ENCODE data around the gene MICAL3. TPM values are rescaled to one million over a fixed set of nuclear protein-coding genes. Genes with fewer than 3 reads are reported as not detected.
A peak's percentile ranks its signal among the peaks of the same experiment; 100 is the strongest.

Gene MICAL3
- total RNA-seq, 4 donors from 2014 or later = 23.9 to 49.2 (median 34.5) TPM

- no peak for DNase-seq (ENCODE audit: low spot score)
- TF ChIP-seq CTCF (IDR thresholded peaks at IDR 0.05) = no peak
- no peak for ATAC-seq (ENCODE audit: low FRiP score)
Observed at GRCh38 chr22:17898375-17898774, 126.0 kb downstream of the MICAL3 start.

- no peak for TF ChIP-seq CTCF (IDR thresholded peaks at IDR 0.05)
- ATAC-seq (ENCODE audit: low FRiP score) (no peak), DNase-seq (ENCODE audit: low spot score) (no peak)
Observed at GRCh38 chr22:17897858-17898257, 126.5 kb downstream of the MICAL3 start.

- TF ChIP-seq CTCF (IDR thresholded peaks at IDR 0.05) = no peak
- DNase-seq (ENCODE audit: low spot score) = no peak
- no peak for ATAC-seq (ENCODE audit: low FRiP score)
Observed at GRCh38 chr22:17897426-17897825, 126.9 kb downstream of the MICAL3 start.

- TF ChIP-seq CTCF (IDR thresholded peaks at IDR 0.05) = no peak
- DNase-seq (ENCODE audit: low spot score) = no peak
- ATAC-seq (ENCODE audit: low FRiP score) = peak; percentile 24
Observed at GRCh38 chr22:17896586-17896985, 127.8 kb downstream of the MICAL3 start.

- ATAC-seq (ENCODE audit: low FRiP score) (no peak), DNase-seq (ENCODE audit: low spot score) (no peak)
- no peak for TF ChIP-seq CTCF (IDR thresholded peaks at IDR 0.05)
Observed at GRCh38 chr22:17893900-17894535, 130.3 kb downstream of the MICAL3 start.

GRCh38 chr22:17892376-17892775, 132.0 kb downstream of the MICAL3 start:
- DNase-seq (ENCODE audit: low spot score) (no peak), ATAC-seq (ENCODE audit: low FRiP score) (no peak)
- no peak for TF ChIP-seq CTCF (IDR thresholded peaks at IDR 0.05)

- ATAC-seq (ENCODE audit: low FRiP score) = no peak
Observed at GRCh38 chr22:17891481-17892167, 132.7 kb downstream of the MICAL3 start.

More at GRCh38 chr22:17891481-17892167, 132.7 kb downstream of the MICAL3 start:
- TF ChIP-seq CTCF (IDR thresholded peaks at IDR 0.05) = no peak
- no peak for DNase-seq (ENCODE audit: low spot score)
